Spleen (tissue), 7 donors: ENCODE data around the gene TXNRD2.

Experiments
- POLR2AphosphoS5 ChIP-seq, 3 donors: sonication (generic); formaldehyde crosslinking; IDR thresholded peaks; one replicate each; pipeline ENCODE4 v1.5.1; 2017; ENCODE audit warnings: antibody characterized with exemption in 3 of 3
- TF ChIP-seq, protein P1 (sequence below), 11 experiments: fragments of 200-600 bp in 7 of 11; fragments of 450-650 bp in 4 of 11; sonication (generic) in 4 of 11; IDR thresholded peaks in 8 of 11; conservative IDR thresholded peaks in 3 of 11; 1 replicate in 7 of 11; 2 replicates in 4 of 11; pipeline versions ENCODE4 v1.4.0 to v1.8.0; 2016 to 2021; ENCODE audit warnings: antibody characterized with exemption in 11 of 11, inconsistent platforms in 4 of 11, mild to moderate bottlenecking in 1 of 11
- donor health status: DM: no; HTN: no; CAD: no; lungs with moderate emphysema.
- donor health status: DM: no; HTN: no; CAD: no.
- donor health status: DM: no; HTN: no; CAD: no.

- no peak for TF ChIP-seq POLR2AphosphoS5 (IDR thresholded peaks at IDR 0.05)
- TF ChIP-seq, protein P1, sequence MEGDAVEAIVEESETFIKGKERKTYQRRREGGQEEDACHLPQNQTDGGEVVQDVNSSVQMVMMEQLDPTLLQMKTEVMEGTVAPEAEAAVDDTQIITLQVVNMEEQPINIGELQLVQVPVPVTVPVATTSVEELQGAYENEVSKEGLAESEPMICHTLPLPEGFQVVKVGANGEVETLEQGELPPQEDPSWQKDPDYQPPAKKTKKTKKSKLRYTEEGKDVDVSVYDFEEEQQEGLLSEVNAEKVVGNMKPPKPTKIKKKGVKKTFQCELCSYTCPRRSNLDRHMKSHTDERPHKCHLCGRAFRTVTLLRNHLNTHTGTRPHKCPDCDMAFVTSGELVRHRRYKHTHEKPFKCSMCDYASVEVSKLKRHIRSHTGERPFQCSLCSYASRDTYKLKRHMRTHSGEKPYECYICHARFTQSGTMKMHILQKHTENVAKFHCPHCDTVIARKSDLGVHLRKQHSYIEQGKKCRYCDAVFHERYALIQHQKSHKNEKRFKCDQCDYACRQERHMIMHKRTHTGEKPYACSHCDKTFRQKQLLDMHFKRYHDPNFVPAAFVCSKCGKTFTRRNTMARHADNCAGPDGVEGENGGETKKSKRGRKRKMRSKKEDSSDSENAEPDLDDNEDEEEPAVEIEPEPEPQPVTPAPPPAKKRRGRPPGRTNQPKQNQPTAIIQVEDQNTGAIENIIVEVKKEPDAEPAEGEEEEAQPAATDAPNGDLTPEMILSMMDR (IDR thresholded peaks at IDR 0.05 in 8 of 11, conservative IDR thresholded peaks at IDR 0.05 in 3 of 11) = no peak
Measured at GRCh38 chr22:19847345-19847632, 94.3 kb downstream of the TXNRD2 start.
